ENCODE data around the gene EPB41L5.

DNA sequence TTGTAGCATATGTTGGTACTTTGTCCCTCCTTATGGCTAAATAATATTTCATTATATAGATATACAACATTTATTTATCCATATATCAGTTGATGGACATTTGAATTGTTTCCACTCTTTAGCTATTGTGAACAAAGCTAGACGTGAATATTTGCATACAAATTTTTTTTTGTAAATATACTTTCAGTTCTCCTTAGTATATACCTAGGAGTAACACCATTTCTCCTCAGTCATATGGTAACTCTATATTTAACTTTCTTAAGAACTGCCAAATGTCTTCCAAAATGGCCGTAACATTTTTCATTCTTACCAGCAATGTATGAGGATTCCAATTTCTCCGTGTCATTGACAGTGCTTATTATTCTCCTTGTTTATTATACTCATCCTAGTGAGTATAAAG is 135.8 kb downstream of the EPB41L5 start:
- TF ChIP-seq CTCF (IDR thresholded peaks at IDR 0.05; ENCODE audit: insufficient read depth, low read length) (no peak), SPI1 (IDR thresholded peaks at IDR 0.05; ENCODE audit: borderline replicate concordance, low read depth) (no peak), POLR2AphosphoS5 (IDR thresholded peaks at IDR 0.05; ENCODE audit: low read depth) (no peak), GABPA (IDR thresholded peaks at IDR 0.05; ENCODE audit: low read depth) (no peak)
- TF ChIP-seq, protein P1, sequence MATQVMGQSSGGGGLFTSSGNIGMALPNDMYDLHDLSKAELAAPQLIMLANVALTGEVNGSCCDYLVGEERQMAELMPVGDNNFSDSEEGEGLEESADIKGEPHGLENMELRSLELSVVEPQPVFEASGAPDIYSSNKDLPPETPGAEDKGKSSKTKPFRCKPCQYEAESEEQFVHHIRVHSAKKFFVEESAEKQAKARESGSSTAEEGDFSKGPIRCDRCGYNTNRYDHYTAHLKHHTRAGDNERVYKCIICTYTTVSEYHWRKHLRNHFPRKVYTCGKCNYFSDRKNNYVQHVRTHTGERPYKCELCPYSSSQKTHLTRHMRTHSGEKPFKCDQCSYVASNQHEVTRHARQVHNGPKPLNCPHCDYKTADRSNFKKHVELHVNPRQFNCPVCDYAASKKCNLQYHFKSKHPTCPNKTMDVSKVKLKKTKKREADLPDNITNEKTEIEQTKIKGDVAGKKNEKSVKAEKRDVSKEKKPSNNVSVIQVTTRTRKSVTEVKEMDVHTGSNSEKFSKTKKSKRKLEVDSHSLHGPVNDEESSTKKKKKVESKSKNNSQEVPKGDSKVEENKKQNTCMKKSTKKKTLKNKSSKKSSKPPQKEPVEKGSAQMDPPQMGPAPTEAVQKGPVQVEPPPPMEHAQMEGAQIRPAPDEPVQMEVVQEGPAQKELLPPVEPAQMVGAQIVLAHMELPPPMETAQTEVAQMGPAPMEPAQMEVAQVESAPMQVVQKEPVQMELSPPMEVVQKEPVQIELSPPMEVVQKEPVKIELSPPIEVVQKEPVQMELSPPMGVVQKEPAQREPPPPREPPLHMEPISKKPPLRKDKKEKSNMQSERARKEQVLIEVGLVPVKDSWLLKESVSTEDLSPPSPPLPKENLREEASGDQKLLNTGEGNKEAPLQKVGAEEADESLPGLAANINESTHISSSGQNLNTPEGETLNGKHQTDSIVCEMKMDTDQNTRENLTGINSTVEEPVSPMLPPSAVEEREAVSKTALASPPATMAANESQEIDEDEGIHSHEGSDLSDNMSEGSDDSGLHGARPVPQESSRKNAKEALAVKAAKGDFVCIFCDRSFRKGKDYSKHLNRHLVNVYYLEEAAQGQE (IDR thresholded peaks at IDR 0.05; ENCODE audit: insufficient replicate concordance, low read depth): no peak
